H1 (cell line): ENCODE data around the gene PRRG3. TPM values are rescaled to one million over a fixed set of nuclear protein-coding genes. Genes with fewer than 3 reads are reported as not detected.

Experiments
- CTCF ChIA-PET: fragments of 300-600 bp; sonication (Branson Sonifier 250); formaldehyde crosslinking; loops from one replicate; lab custom pipeline; 2021; ENCODE audit not compliant: partially characterized antibody; lab: Charles Lee
- POLR2A ChIA-PET: fragments of 300-600 bp; sonication (Branson Sonifier 250); formaldehyde crosslinking; loops from one replicate; lab custom pipeline; 2021; ENCODE audit warnings: inconsistent platforms; ENCODE audit not compliant: partially characterized antibody; lab: Charles Lee
- DNase-seq, 2 experiments: peaks; one replicate each; pipeline versions ENCODE4 v3.0.0 to v3.0.0-alpha.2; 2010 to 2022; ENCODE audit warnings: low spot score in 2 of 2, low read depth in 1 of 2, mixed read lengths in 1 of 2
- FAIRE-seq: peaks from 2 replicates; lab custom pipeline; 2011; peaks lifted over from hg19 to GRCh38; lab: Jason Lieb, UNC
- H2AFZ ChIP-seq: 2 replicates; pipeline ENCODE4 v1.8.1; 2012; ENCODE audit warnings: low read length, inconsistent platforms
- H2AK5ac ChIP-seq: 2 replicates; pipeline ENCODE4 v1.6.1; 2013; ENCODE audit warnings: low read depth, low read length
- H2BK120ac ChIP-seq: replicated peaks from 2 replicates; pipeline ENCODE3; 2013; ENCODE audit warnings: low read depth, low read length, inconsistent platforms
- H2BK12ac ChIP-seq: 2 replicates; pipeline ENCODE4 v1.6.1; 2013; ENCODE audit warnings: low read depth, low read length
- H2BK15ac ChIP-seq: 2 replicates; pipeline ENCODE4 v1.6.1; 2013; ENCODE audit warnings: low read length
- H2BK20ac ChIP-seq: 2 replicates; pipeline ENCODE4 v1.6.1; 2013; ENCODE audit warnings: low read length
- H2BK5ac ChIP-seq: 2 replicates; pipeline ENCODE4 v1.6.1; 2013; ENCODE audit warnings: low read depth, low read length
- H3K14ac ChIP-seq: 2 replicates; pipeline ENCODE4 v1.6.1; 2013; ENCODE audit warnings: inconsistent platforms; ENCODE audit not compliant: insufficient read length
- H3K18ac ChIP-seq: 2 replicates; pipeline ENCODE4 v1.6.1; 2013; ENCODE audit warnings: low read length; ENCODE audit errors: extremely low read depth
- H3K23ac ChIP-seq: 2 replicates; pipeline ENCODE4 v1.6.1; 2013; ENCODE audit warnings: inconsistent platforms; ENCODE audit not compliant: insufficient read length
- H3K23me2 ChIP-seq: 2 replicates; pipeline ENCODE4 v1.6.1; 2013; ENCODE audit warnings: low read depth, low read length
- H3K27ac ChIP-seq: 2 replicates; pipeline ENCODE4 v1.6.1; 2011; ENCODE audit warnings: low read depth, low read length, inconsistent platforms
- H3K27me3 ChIP-seq, 4 experiments: replicated peaks in 1 of 4; 1 replicate in 1 of 4; 2 replicates in 3 of 4; pipeline versions ENCODE4 v1.6.1 to v1.8.1; 2011 to 2013; ENCODE audit warnings: low read length in 3 of 4, mild to moderate bottlenecking in 3 of 4, inconsistent platforms in 2 of 4, mixed read lengths in 2 of 4, moderate library complexity in 1 of 4; ENCODE audit not compliant: control insufficient read depth in 3 of 4, insufficient read depth in 3 of 4; ENCODE audit errors: extremely low read depth in 1 of 4
- H3K36me3 ChIP-seq, 4 experiments: 2 replicates each; pipeline versions ENCODE4 v1.6.1 to v1.8.1; 2011 to 2013; ENCODE audit warnings: mild to moderate bottlenecking in 4 of 4, low read length in 3 of 4, moderate library complexity in 2 of 4, control low read depth in 1 of 4, inconsistent platforms in 1 of 4; ENCODE audit not compliant: insufficient read depth in 4 of 4, control insufficient read depth in 2 of 4
- H3K4ac ChIP-seq: replicated peaks from 2 replicates; pipeline ENCODE3; 2013; ENCODE audit warnings: low read length, low read depth, mixed read lengths, inconsistent platforms; ENCODE audit not compliant: insufficient read length
- H3K4me1 ChIP-seq, 4 experiments: replicated peaks in 1 of 4; 1 replicate in 1 of 4; 2 replicates in 3 of 4; pipeline versions ENCODE4 v1.6.1 to v1.8.1; 2011 to 2013; ENCODE audit warnings: low read length in 3 of 4, inconsistent platforms in 2 of 4, mixed read lengths in 1 of 4; ENCODE audit not compliant: insufficient read depth in 4 of 4, control insufficient read depth in 3 of 4
- H3K4me2 ChIP-seq, 2 experiments: 2 replicates each; pipeline versions ENCODE4 v1.6.1 to v1.8.1; 2011 to 2013; ENCODE audit warnings: low read depth in 2 of 2, low read length in 2 of 2, control low read depth in 1 of 2, inconsistent platforms in 1 of 2, mild to moderate bottlenecking in 1 of 2; ENCODE audit not compliant: insufficient read depth in 1 of 2
- H3K4me3 ChIP-seq, 4 experiments: fragments of 200-600, 300-600 bp in 1 of 4; sonication (generic), shearing (Covaris generic), sonication (Bioruptor Twin) in 1 of 4; 2 replicates each; pipeline versions ENCODE4 v1.5.1 to v1.8.1; 2011 to 2016; ENCODE audit warnings: low read length in 4 of 4, low read depth in 3 of 4, control low read depth in 2 of 4, inconsistent platforms in 2 of 4, mild to moderate bottlenecking in 2 of 4, mixed read lengths in 1 of 4, moderate library complexity in 1 of 4; ENCODE audit not compliant: insufficient read depth in 2 of 4; ENCODE audit errors: extremely low read depth in 1 of 4
- H3K56ac ChIP-seq: replicated peaks from 2 replicates; pipeline ENCODE3; 2013; ENCODE audit warnings: low read depth, mild to moderate bottlenecking, mixed read lengths, low read length, inconsistent platforms; ENCODE audit not compliant: insufficient read length
- H3K79me1 ChIP-seq: 2 replicates; pipeline ENCODE4 v1.6.1; 2013; ENCODE audit warnings: low read depth, low read length, control low read depth
- H3K79me2 ChIP-seq, 2 experiments: 2 replicates each; pipeline versions ENCODE4 v1.6.1 to v1.8.1; 2012 to 2013; ENCODE audit warnings: low read length in 2 of 2, mild to moderate bottlenecking in 2 of 2, inconsistent platforms in 1 of 2; ENCODE audit not compliant: insufficient read depth in 2 of 2, control insufficient read depth in 1 of 2
- H3K9ac ChIP-seq, 4 experiments: replicated peaks in 1 of 4; 1 replicate in 1 of 4; 2 replicates in 3 of 4; pipeline versions ENCODE4 v1.6.1 to v1.8.1; 2011 to 2013; ENCODE audit warnings: low read depth in 3 of 4, low read length in 3 of 4, control low read depth in 2 of 4, mild to moderate bottlenecking in 2 of 4, moderate library complexity in 2 of 4, inconsistent platforms in 1 of 4; ENCODE audit errors: extremely low read depth in 1 of 4
- H3K9me3 ChIP-seq, 2 experiments: 2 replicates each; pipeline versions ENCODE4 v1.6.1 to v1.8.1; 2012 to 2013; ENCODE audit warnings: mild to moderate bottlenecking in 2 of 2, moderate library complexity in 2 of 2, control low read depth in 1 of 2, inconsistent platforms in 1 of 2, low read depth in 1 of 2, low read length in 1 of 2, mixed read lengths in 1 of 2; ENCODE audit not compliant: insufficient read depth in 2 of 2
- H4K20me1 ChIP-seq, 2 experiments: replicated peaks in 1 of 2; 2 replicates each; pipeline versions ENCODE3 to v1.8.1; 2011 to 2013; ENCODE audit warnings: inconsistent platforms in 2 of 2, low read length in 2 of 2, mild to moderate bottlenecking in 1 of 2; ENCODE audit not compliant: insufficient read depth in 2 of 2, control insufficient read depth in 1 of 2
- H4K5ac ChIP-seq: 2 replicates; pipeline ENCODE4 v1.6.1; 2013; ENCODE audit warnings: low read length, low read depth, mixed read lengths, inconsistent platforms; ENCODE audit not compliant: insufficient read length
- H4K8ac ChIP-seq: 2 replicates; pipeline ENCODE4 v1.8.0; 2013; ENCODE audit warnings: mild to moderate bottlenecking, moderate library complexity, low read length, inconsistent platforms; ENCODE audit not compliant: insufficient read depth; ENCODE audit errors: extremely low read depth
- H4K91ac ChIP-seq: replicated peaks from 2 replicates; pipeline ENCODE3; 2013; ENCODE audit warnings: low read length, mixed read lengths, inconsistent platforms; ENCODE audit not compliant: insufficient read length
- CBX5 ChIP-seq: fragments of 300-800, 300-1000 bp; sonication (generic); IDR thresholded peaks from 2 replicates; pipeline ENCODE4 v1.7.1; 2016; ENCODE audit warnings: antibody characterized with exemption, low read length, low read depth
- CREB1 ChIP-seq: IDR thresholded peaks from 2 replicates; pipeline ENCODE4 v1.6.1; 2012; ENCODE audit warnings: inconsistent platforms
- KDM1A ChIP-seq: fragments of 200-600, 300-600 bp; sonication (generic); IDR thresholded peaks from 2 replicates; pipeline ENCODE4 v1.7.1; 2016; ENCODE audit warnings: mild to moderate bottlenecking, low read length, borderline replicate concordance
- KDM4A ChIP-seq: IDR thresholded peaks from one replicate; pipeline ENCODE4 v1.7.1; 2012; ENCODE audit warnings: low read depth, mild to moderate bottlenecking, moderate library complexity, low read length, inconsistent platforms; ENCODE audit not compliant: severe bottlenecking
- NRF1 ChIP-seq: IDR thresholded peaks from 2 replicates; pipeline ENCODE4 v1.6.1; 2011; ENCODE audit warnings: mild to moderate bottlenecking, low read depth, low read length, improper control_type of control experiment
- SRF ChIP-seq: IDR thresholded peaks from 2 replicates; pipeline ENCODE4 v1.6.1; 2011; ENCODE audit warnings: mild to moderate bottlenecking, low read depth, low read length, moderate library complexity
- WGBS, 2 experiments: shearing (Covaris generic) in 1 of 2; methylation state at CpG; one replicate each; pipeline versions ENCODE4 v1.1.6 to v1.1.7; 2013 to 2015; ENCODE audit warnings: low lambda C conversion rate in 2 of 2, mixed read lengths in 2 of 2, inconsistent platforms in 1 of 2, low coverage in 1 of 2, missing lambda C conversion rate in 1 of 2; ENCODE audit not compliant: insufficient replicate concordance in 2 of 2, insufficient coverage in 1 of 2, insufficient read length in 1 of 2; ENCODE audit errors: extremely low coverage in 1 of 2, missing lambda C conversion rate in 1 of 2; 5-methylcytosine and 5-hydroxymethylcytosine counted together
- polyA plus RNA-seq, 7 experiments: library from polyadenylated mRNA; depleted of rRNA in 3 of 7; stranded (reverse) in 5 of 7; unstranded in 2 of 7; fragments of >200 nt in 5 of 7; fragments of 200-250 nt in 2 of 7; gene quantifications; 1 replicate in 5 of 7; 2 replicates in 1 of 7; 4 replicates in 1 of 7; pipeline versions ENCODE4 v1.2.1 to v1.2.3, GENCODE V29; 2011 to 2013; ENCODE audit warnings: missing spikeins in 2 of 7, mixed read lengths in 2 of 7
- total RNA-seq: library from RNA; stranded (reverse); fragmentation: NEBNext Ultra II Directional; extraction: Animal tissue kit (Norgen Biotek cat#: 25700); gene quantifications from 2 replicates; pipeline ENCODE4 v1.2.1, GENCODE V29; 2021

The PRRG3 gene
- total and polyA plus RNA-seq, 2 of the 8 experiments (the other 6 are each of a cell fraction or from before 2014, with no cell fraction given) = 4.2 to 5.4 TPM

DNA sequence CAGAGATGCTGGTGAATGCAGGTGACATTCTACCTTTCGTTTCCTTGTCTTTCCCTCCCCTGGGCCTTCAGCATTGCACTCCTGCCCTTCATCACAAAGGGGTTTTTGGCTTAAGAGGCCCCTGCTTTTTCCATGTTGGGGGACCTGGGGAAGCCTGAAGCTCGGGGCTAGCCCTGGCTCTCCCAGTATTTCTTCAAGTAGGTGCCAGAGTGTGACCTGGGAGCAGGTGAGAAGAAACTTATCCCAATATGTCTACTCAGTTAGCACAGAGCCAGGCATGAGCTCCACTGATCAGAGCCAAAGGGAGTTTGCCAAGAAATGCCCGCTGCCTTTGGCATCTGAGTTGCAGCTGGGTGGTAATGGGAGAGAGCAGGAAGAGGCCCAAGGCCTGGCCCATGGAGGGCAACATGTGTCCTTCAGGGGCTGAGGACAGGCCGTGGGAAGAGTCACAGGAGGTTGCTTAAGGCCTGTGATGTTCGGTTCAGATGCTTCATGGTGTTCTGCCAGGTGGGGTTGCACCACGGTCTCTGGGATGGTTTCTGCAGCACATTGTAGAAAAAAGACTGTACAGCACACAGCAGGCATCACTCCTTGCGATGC is 7.6 kb downstream of the PRRG3 start:
- Histone ChIP-seq H3K4me3 (no peak overlapping the region), H2BK15ac (no peak overlapping the region), H3K4me2 (no peak overlapping the region), H4K20me1 (no peaks in the 10 kb centered on the region), H3K9ac (no peak overlapping the region), H2AFZ (no peak overlapping the region), H2BK5ac (no peak overlapping the region), H4K5ac (no peak overlapping the region), H4K91ac (no peak overlapping the region), H3K27me3 (no peaks in the 10 kb centered on the region), H3K27ac (no peak overlapping the region), H3K36me3 (no peaks in the 10 kb centered on the region), H2BK120ac (no peak overlapping the region), H4K8ac (no peak overlapping the region), H2BK12ac (no peak overlapping the region), H3K79me2 (no peaks in the 10 kb centered on the region), H2AK5ac (no peak overlapping the region), H3K14ac (no peak overlapping the region), H3K4me1 (no peaks in the 10 kb centered on the region), H3K79me1 (no peaks in the 10 kb centered on the region), H2BK20ac (no peak overlapping the region), H3K9me3 (no peaks in the 10 kb centered on the region), H3K18ac (no peak overlapping the region), H3K23ac (no peak overlapping the region), H3K4ac (no peak overlapping the region), H3K23me2 (no peaks in the 10 kb centered on the region), H3K56ac (no peak overlapping the region)
- CTCF ChIA-PET = interaction anchor here (1.5 kb wide), 1 partner anchor 11 kb away, joined by 3 read pairs; no protein-coding TSS in a partner anchor
- DNase-seq (no peak), FAIRE-seq (no peak)
- 86% methylated on average over 6 of the region's 7 CpGs; no CpG with 5 or more reads in 1 of the 2 experiments for WGBS, 2 experiments
- POLR2A ChIA-PET = no interaction called here
- TF ChIP-seq NRF1 (no peak), KDM1A (no peak), SRF (no peak), CBX5 (no peak), KDM4A (no peak), CREB1 (no peak)
